Esophagus squamous epithelium (tissue), 5 donors: ENCODE data around the gene OAF. TPM values are rescaled to one million over a fixed set of nuclear protein-coding genes. Genes with fewer than 3 reads are reported as not detected.
A peak's percentile ranks its signal among the peaks of the same experiment; 100 is the strongest.
"Not testable (repeated sequence)": the region's sequence is repeated elsewhere in the genome, so short reads cannot be mapped to it uniquely, and the experiment has no call there.

ENCODE experiments used
- DNase-seq: peaks from one replicate; lab custom pipeline; 2025; lab: John Stamatoyannopoulos, UW
- H3K27ac ChIP-seq, 4 donors: fragments of 200-600 bp; sonication (generic); one replicate each; pipeline ENCODE4 v1.5.1; 2016 to 2019; ENCODE audit warnings: mild to moderate bottlenecking in 1 of 4
- H3K27me3 ChIP-seq, 4 donors: fragments of 200-600 bp; sonication (generic); 1 replicate in 3 of 4; 2 replicates in 1 of 4; pipeline versions ENCODE4 v1.5.1 to v1.6.0; 2017 to 2021; ENCODE audit warnings: antibody characterized with exemption in 1 of 4
- H3K36me3 ChIP-seq, 3 donors: fragments of 200-600 bp; sonication (generic); one replicate each; pipeline ENCODE4 v1.5.1; 2016 to 2019
- H3K4me1 ChIP-seq, 3 donors: fragments of 200-600 bp; sonication (generic); one replicate each; pipeline ENCODE4 v1.5.1; 2017 to 2019
- H3K4me3 ChIP-seq, 4 donors: fragments of 200-600 bp; sonication (generic); 1 replicate in 3 of 4; 2 replicates in 1 of 4; pipeline ENCODE4 v1.5.1; 2016 to 2019; ENCODE audit warnings: mild to moderate bottlenecking in 2 of 4, moderate library complexity in 1 of 4
- H3K9me3 ChIP-seq, 3 donors: fragments of 200-600 bp; sonication (generic); one replicate each; pipeline ENCODE4 v1.5.1; 2016 to 2019
- CTCF ChIP-seq, 6 experiments: fragments of 450-650 bp in 4 of 6; fragments of 200-600 bp in 2 of 6; sonication (generic) in 2 of 6; IDR thresholded peaks; one replicate each; pipeline ENCODE4 v1.5.1; 2016 to 2019; ENCODE audit warnings: antibody characterized with exemption in 6 of 6, mild to moderate bottlenecking in 4 of 6, moderate library complexity in 4 of 6
- POLR2A ChIP-seq, 4 donors: fragments of 450-650 bp; IDR thresholded peaks; one replicate each; pipeline ENCODE4 v1.6.1; 2017; ENCODE audit warnings: antibody characterized with exemption in 4 of 4, mild to moderate bottlenecking in 4 of 4, moderate library complexity in 3 of 4
- WGBS, 2 donors: methylation state at CpG; one replicate each; pipeline ENCODE4 v1.1.5; 2018; 5-methylcytosine and 5-hydroxymethylcytosine counted together
- intact Hi-C: fragments of 100-400 bp; cut with DNase I; formaldehyde crosslinking; loops from one replicate; pipeline ENCODE4 v1.15.0; 2022
- total RNA-seq, 4 donors: library from RNA; depleted of rRNA; stranded (reverse); fragments of >200 nt; gene quantifications; one replicate each; pipeline ENCODE4 v1.1.0, GENCODE V29; 2016
- donor health status: DM: yes; HTN: yes; CAD: no.

OAF gene
- total RNA-seq, 4 donors from 2014 or later: 7.4 to 49.0 (median 14.3) TPM

- WGBS, 2 donors: 43 to 70% methylated on average over 3 to 5 of the region's 5 CpGs
- H3K4me1 ChIP-seq: peaks cover 5 to 32% (median 15%) of the 10 kb centered on the region in 3 donors
- intact Hi-C loops: loop anchor here (5.0 kb wide), 2 partner anchors 53 to 123 kb away; no protein-coding TSS in a partner anchor
- peaks cover 0 to 38% (median 0%) of the 10 kb centered on the region in 4 donors for H3K27me3 ChIP-seq
- no peak overlapping the region for H3K4me3 ChIP-seq
- TF ChIP-seq CTCF (IDR thresholded peaks at IDR 0.05): no peak
- no peak for TF ChIP-seq POLR2A (IDR thresholded peaks at IDR 0.05)
- H3K27ac ChIP-seq: no peak overlapping the region
- no peaks in the 10 kb centered on the region for H3K36me3 ChIP-seq
- no peaks in the 10 kb centered on the region for H3K9me3 ChIP-seq
- no peak for DNase-seq
These were observed 37.0 kb upstream of the OAF start for GRCh38 chr11:120173807-120174206.

- Histone ChIP-seq H3K9me3 (no peaks in the 10 kb centered on the region), H3K4me1 (peaks cover 3 to 32% (median 10%) of the 10 kb centered on the region in 3 donors), H3K27ac (no peak overlapping the region), H3K4me3 (no peak overlapping the region), H3K36me3 (no peaks in the 10 kb centered on the region), H3K27me3 (peaks cover 0 to 37% (median 0%) of the 10 kb centered on the region in 4 donors)
- intact Hi-C loops: loop anchor here (5.0 kb wide), 2 partner anchors 52 to 122 kb away; no protein-coding TSS in a partner anchor
- WGBS, 2 donors: 72 to 84% methylated on average over 3 to 4 of the region's 4 CpGs
- DNase-seq: no peak
- TF ChIP-seq CTCF (IDR thresholded peaks at IDR 0.05): no peak
- no peak for TF ChIP-seq POLR2A (IDR thresholded peaks at IDR 0.05)
These were observed 36.0 kb upstream of the OAF start for GRCh38 chr11:120174866-120175265.

- H3K4me1 ChIP-seq: peaks cover 0 to 52% (median 26%) of the 10 kb centered on the region in 3 donors
- H3K9me3 ChIP-seq: no peaks in the 10 kb centered on the region
- H3K27me3 ChIP-seq: peaks cover 0 to 7% (median 0%) of the 10 kb centered on the region in 4 donors
- peak overlapping the region in 2 of 4 donors; percentile 19 to 61 for H3K27ac ChIP-seq
- no peak overlapping the region for H3K4me3 ChIP-seq
- intact Hi-C loops: no loop called here
- DNase-seq: no peak
- TF ChIP-seq CTCF (IDR thresholded peaks at IDR 0.05): no peak
- no peak for TF ChIP-seq POLR2A (IDR thresholded peaks at IDR 0.05)
- H3K36me3 ChIP-seq: no peaks in the 10 kb centered on the region
- 42 to 74% methylated on average over 1 to 4 of the region's 5 CpGs for WGBS, 2 donors
These were observed 32.2 kb upstream of the OAF start for GRCh38 chr11:120178561-120179056.

GRCh38 chr11:120179057-120179672 lies 31.7 kb upstream of the OAF start:
- Histone ChIP-seq H3K9me3 (no peaks in the 10 kb centered on the region), H3K27me3 (peaks cover 0 to 3% (median 0%) of the 10 kb centered on the region in 4 donors), H3K27ac (peak overlapping the region in 2 of 4 donors; percentile 19 to 61), H3K36me3 (no peaks in the 10 kb centered on the region), H3K4me1 (peaks cover 0 to 58% (median 26%) of the 10 kb centered on the region in 3 donors), H3K4me3 (no peak overlapping the region)
- intact Hi-C loops: no loop called here
- no peak for TF ChIP-seq POLR2A (IDR thresholded peaks at IDR 0.05)
- no peak for TF ChIP-seq CTCF (IDR thresholded peaks at IDR 0.05)
- WGBS, 2 donors: 69 to 77% methylated on average over 9 to 10 of the region's 10 CpGs
- DNase-seq: no peak

- H3K27me3 ChIP-seq, H3K4me3 ChIP-seq, H3K36me3 ChIP-seq, DNase-seq, H3K9me3 ChIP-seq, intact Hi-C loops: not testable (repeated sequence)
- H3K27ac ChIP-seq: peak overlapping the region in 2 of 4 donors; percentile 52 to 56
- peaks cover 0 to 63% (median 28%) of the 10 kb centered on the region in 3 donors for H3K4me1 ChIP-seq
- 60 to 93% methylated on average over 1 to 5 of the region's 6 CpGs for WGBS, 2 donors
These were observed 30.8 kb upstream of the OAF start for GRCh38 chr11:120180063-120180462.
